Ishikawa (cell line): ENCODE results near the gene CAMTA1.

Experiments
- EGR1 ChIP-seq: IDR thresholded peaks from 2 replicates; pipeline ENCODE4 v1.6.1; 2012
- EP300 ChIP-seq: IDR thresholded peaks from 2 replicates; pipeline ENCODE4 v1.6.1; 2012; ENCODE audit warnings: borderline replicate concordance
- NFIC ChIP-seq: IDR thresholded peaks from 2 replicates; pipeline ENCODE4 v1.6.1; 2012
- RAD21 ChIP-seq: IDR thresholded peaks from 2 replicates; pipeline ENCODE4 v1.6.1; 2012; ENCODE audit warnings: low read depth
- TAF1 ChIP-seq: IDR thresholded peaks from 2 replicates; pipeline ENCODE4 v1.6.1; 2012; ENCODE audit warnings: low read depth, mild to moderate bottlenecking

DNA sequence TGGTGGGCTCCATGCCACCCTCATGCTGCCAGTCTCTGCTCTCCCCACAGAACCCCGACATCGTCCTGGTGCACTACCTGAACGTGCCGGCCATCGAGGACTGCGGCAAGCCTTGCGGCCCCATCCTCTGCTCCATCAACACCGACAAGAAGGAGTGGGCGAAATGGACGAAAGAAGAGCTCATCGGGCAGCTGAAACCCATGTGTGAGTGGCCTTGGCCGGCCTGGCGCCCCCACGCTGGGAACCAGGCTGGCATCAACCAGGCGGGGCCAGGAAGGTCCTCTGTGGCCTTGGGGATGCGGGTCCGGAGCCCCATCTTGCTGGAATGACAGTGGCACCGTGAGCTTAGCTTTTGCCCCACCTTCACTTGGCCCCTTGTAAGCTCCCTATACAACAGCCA, 855.1 kb downstream of the CAMTA1 start:
- no peak for TF ChIP-seq RAD21
- TF ChIP-seq NFIC, result no peak
- TF ChIP-seq TAF1, result no peak
- TF ChIP-seq EGR1, result no peak
- no peak for TF ChIP-seq EP300
